HCT116 (cell line): Measurements from ENCODE around the gene KCNMB2. TPM values are rescaled to one million over a fixed set of nuclear protein-coding genes. Genes with fewer than 3 reads are reported as not detected.

Source experiments
- ATAC-seq: fragments of 200-7000 bp; cut with Tn5 transposase; 2 replicates; pipeline ENCODE4 v1.9.1; 2020; ENCODE audit warnings: mild to moderate bottlenecking, moderate library complexity
- BruUV-seq: library from RNA; stranded (reverse); fragments of 400-500 nt; replicated peaks from 2 replicates; lab custom pipeline; 2021; lab: Mats Ljungman, UMichigan
- CTCF ChIA-PET: fragments of 300-600 bp; sonication (Branson Sonifier 250); formaldehyde crosslinking; loops from one replicate; lab custom pipeline; 2021; ENCODE audit warnings: antibody characterized with exemption; lab: Charles Lee
- POLR2A ChIA-PET: fragments of 300-600, 350-600 bp; sonication (Branson Sonifier 250); formaldehyde crosslinking; loops from one replicate; lab custom pipeline; 2021; ENCODE audit warnings: antibody characterized with exemption; lab: Charles Lee
- RAD21 ChIA-PET, 2 experiments: fragments of 300-600 bp; sonication (Branson Sonifier 250); formaldehyde crosslinking; loops; one replicate each; lab custom pipeline; 2023; ENCODE audit warnings: low total read pairs in 2 of 2; ENCODE audit not compliant: uncharacterized antibody in 2 of 2, unreplicated experiment in 2 of 2, low non-redundant PET in 1 of 2; lab: Charles Lee
- DNase-seq: peaks from one replicate; pipeline ENCODE4 v3.0.0-alpha.2; 2010; ENCODE audit warnings: low read depth, low spot score
- H2AFZ ChIP-seq: fragments of 200-600 bp; shearing (Covaris generic), sonication (generic); 2 replicates; pipeline ENCODE4 v1.6.1; 2017; ENCODE audit warnings: low read depth, mixed run types, mixed read lengths, antibody characterized with exemption, low read length; ENCODE audit not compliant: poor library complexity, severe bottlenecking
- H3K27ac ChIP-seq: 2 replicates; pipeline ENCODE4 v1.5.1; 2012; ENCODE audit warnings: low read depth, low read length
- H3K27me3 ChIP-seq: fragments of 200-600 bp; sonication (generic); 2 replicates; pipeline ENCODE4 v1.6.1; 2016; ENCODE audit warnings: mixed run types, low read length, mixed read lengths; ENCODE audit not compliant: insufficient read depth
- H3K36me3 ChIP-seq, 2 experiments: fragments of 200-500 bp in 1 of 2; fragments of 200-600 bp in 1 of 2; sonication (Bioruptor generic) in 1 of 2; sonication (generic) in 1 of 2; 2 replicates each; pipeline versions ENCODE4 v1.5.1 to v1.6.1; 2014 to 2016; ENCODE audit warnings: low read length in 2 of 2, inconsistent platforms in 1 of 2, mixed read lengths in 1 of 2, mixed run types in 1 of 2; ENCODE audit not compliant: insufficient read depth in 2 of 2, control insufficient read depth in 1 of 2
- H3K4me1 ChIP-seq, 2 experiments: fragments of 200-600 bp in 1 of 2; sonication (generic) in 1 of 2; 2 replicates each; pipeline versions ENCODE4 v1.5.1 to v1.6.1; 2012 to 2017; ENCODE audit warnings: low read length in 2 of 2, inconsistent platforms in 1 of 2, mild to moderate bottlenecking in 1 of 2, mixed read lengths in 1 of 2, mixed run types in 1 of 2, moderate library complexity in 1 of 2; ENCODE audit not compliant: insufficient read depth in 2 of 2, control insufficient read depth in 1 of 2
- H3K4me2 ChIP-seq: fragments of 200-600 bp; sonication (generic); 2 replicates; pipeline ENCODE4 v1.6.1; 2017; ENCODE audit warnings: mixed run types, low read length, mixed read lengths
- H3K4me3 ChIP-seq, 2 experiments: fragments of 200-600 bp in 1 of 2; sonication (generic) in 1 of 2; replicated peaks in 1 of 2; 2 replicates each; pipeline ENCODE4 v1.5.1; 2011 to 2016; ENCODE audit warnings: low read length in 2 of 2, control low read depth in 1 of 2, low read depth in 1 of 2, mild to moderate bottlenecking in 1 of 2, mixed read lengths in 1 of 2, mixed run types in 1 of 2
- H3K79me2 ChIP-seq: fragments of 200-600 bp; sonication (generic); 2 replicates; pipeline ENCODE4 v1.6.1; 2017; ENCODE audit warnings: mild to moderate bottlenecking, mixed run types, low read length, moderate library complexity, mixed read lengths; ENCODE audit not compliant: insufficient read depth
- H3K9ac ChIP-seq: fragments of 200-600 bp; sonication (generic); 2 replicates; pipeline ENCODE4 v1.6.1; 2016; ENCODE audit warnings: low read length, mixed read lengths
- H3K9me2 ChIP-seq: fragments of 200-600 bp; sonication (generic), shearing (Covaris generic); 2 replicates; pipeline ENCODE4 v1.6.1; 2017; ENCODE audit warnings: mixed run types, mild to moderate bottlenecking, moderate library complexity; ENCODE audit not compliant: insufficient read depth
- H3K9me3 ChIP-seq, 2 experiments: fragments of 200-500 bp in 1 of 2; fragments of 200-600 bp in 1 of 2; sonication (Bioruptor generic) in 1 of 2; sonication (generic) in 1 of 2; 2 replicates each; pipeline ENCODE4 v1.6.1; 2014 to 2017; ENCODE audit warnings: low read length in 2 of 2, mixed read lengths in 2 of 2, inconsistent platforms in 1 of 2, low read depth in 1 of 2, mild to moderate bottlenecking in 1 of 2, mixed run types in 1 of 2, moderate library complexity in 1 of 2; ENCODE audit not compliant: control insufficient read depth in 1 of 2, insufficient read depth in 1 of 2
- H4K20me1 ChIP-seq: fragments of 200-600 bp; sonication (generic), shearing (Covaris generic); 2 replicates; pipeline ENCODE4 v1.6.1; 2017; ENCODE audit warnings: mixed run types, mild to moderate bottlenecking, moderate library complexity; ENCODE audit not compliant: insufficient read depth
- CBX3 ChIP-seq: IDR thresholded peaks from 2 replicates; pipeline ENCODE4 v1.6.1; 2012; ENCODE audit warnings: low read depth
- CEBPB ChIP-seq: IDR thresholded peaks from 2 replicates; pipeline ENCODE4 v1.6.1; 2012; ENCODE audit warnings: low read depth
- ELF1 ChIP-seq: IDR thresholded peaks from 2 replicates; pipeline ENCODE4 v1.6.1; 2012; ENCODE audit warnings: low read depth, borderline replicate concordance
- EZH2 ChIP-seq: fragments of 200-600 bp; sonication (generic); IDR thresholded peaks from 2 replicates; pipeline ENCODE4 v1.6.1; 2017; ENCODE audit warnings: antibody characterized with exemption, mixed run types
- EZH2phosphoT487 ChIP-seq: fragments of 200-600 bp; IDR thresholded peaks from 2 replicates; pipeline ENCODE4 v1.6.1; 2018; ENCODE audit warnings: antibody characterized with exemption, borderline replicate concordance
- FOSL1 ChIP-seq: IDR thresholded peaks from 2 replicates; pipeline ENCODE4 v1.6.1; 2012; ENCODE audit warnings: low read depth
- JUND ChIP-seq: IDR thresholded peaks from 2 replicates; pipeline ENCODE4 v1.6.1; 2012
- POLR2AphosphoS5 ChIP-seq: IDR thresholded peaks from 2 replicates; pipeline ENCODE4 v1.6.1; 2011; ENCODE audit warnings: mild to moderate bottlenecking, low read depth, low read length, moderate library complexity
- RAD21 ChIP-seq: IDR thresholded peaks from 2 replicates; pipeline ENCODE4 v1.6.1; 2012; ENCODE audit warnings: low read depth, mild to moderate bottlenecking
- SIN3A ChIP-seq: IDR thresholded peaks from 2 replicates; pipeline ENCODE4 v1.6.1; 2012; ENCODE audit warnings: low read depth
- SRF ChIP-seq: IDR thresholded peaks from 2 replicates; pipeline ENCODE4 v1.6.1; 2012; ENCODE audit warnings: low read depth
- ZFX ChIP-seq: fragments of 450-650 bp; IDR thresholded peaks from 2 replicates; pipeline ENCODE4 v1.6.1; 2017
- ZNF274 ChIP-seq: fragments of 200-500 bp; sonication (Bioruptor generic); IDR thresholded peaks from 2 replicates; pipeline ENCODE4 v1.6.1; 2014; ENCODE audit warnings: mild to moderate bottlenecking, low read depth, low read length, inconsistent platforms
- intact Hi-C: fragments of 100-400 bp; cut with micrococcal nuclease; formaldehyde crosslinking; loops from 2 replicates; pipeline ENCODE4 v1.10.0; 2022
- total RNA-seq: library from RNA; stranded (reverse); gene quantifications from one replicate; pipeline ENCODE4 v1.2.1, GENCODE V29; 2021; ENCODE audit not compliant: unreplicated experiment
- TF ChIP-seq, protein P1 (sequence below), 3 experiments: fragments of 200-600 bp in 1 of 3; sonication (generic) in 1 of 3; IDR thresholded peaks in 2 of 3; conservative IDR thresholded peaks in 1 of 3; 2 replicates each; pipeline ENCODE4 v1.5.1; 2012 to 2017; ENCODE audit warnings: low read depth in 2 of 3, low read length in 2 of 3, antibody characterized with exemption in 1 of 3, borderline replicate concordance in 1 of 3, control low read depth in 1 of 3, mild to moderate bottlenecking in 1 of 3, mixed read lengths in 1 of 3, mixed run types in 1 of 3, moderate library complexity in 1 of 3; ENCODE audit not compliant: insufficient read depth in 1 of 3
- TF ChIP-seq, protein P2 (sequence below): IDR thresholded peaks from 2 replicates; pipeline ENCODE4 v1.6.1; 2012; ENCODE audit warnings: low read depth

Gene KCNMB2
- total RNA-seq, 1 experiment from 2014 or later: not detected

DNA sequence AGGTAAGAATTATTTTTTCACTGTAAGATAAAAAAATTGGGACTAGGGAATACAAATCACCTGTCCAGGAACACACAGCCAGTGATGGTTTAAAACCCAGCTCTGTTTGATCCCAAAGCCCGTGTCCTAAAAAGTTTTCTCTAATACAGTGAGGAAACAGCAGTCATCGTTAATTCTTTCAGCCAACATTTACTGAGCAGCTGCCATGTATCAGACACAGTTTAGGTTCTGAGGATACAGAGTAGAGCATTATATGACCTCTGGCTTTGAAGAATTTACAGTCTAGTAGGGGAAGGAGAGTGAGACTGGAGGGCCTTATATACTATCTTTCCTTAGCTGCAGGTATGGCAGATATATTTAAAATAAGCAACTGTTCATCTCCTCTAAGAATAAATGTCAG, 82.7 kb downstream of the KCNMB2 start:
- Histone ChIP-seq H3K9me3 (no peaks in the 10 kb centered on the region), H2AFZ (no peak overlapping the region), H3K9me2 (no peaks in the 10 kb centered on the region), H3K4me3 (no peak overlapping the region), H3K36me3 (no peaks in the 10 kb centered on the region), H3K9ac (no peak overlapping the region), H4K20me1 (no peaks in the 10 kb centered on the region), H3K27me3 (no peaks in the 10 kb centered on the region), H3K27ac (no peak overlapping the region), H3K79me2 (no peaks in the 10 kb centered on the region), H3K4me1 (peaks cover 0 to 4% of the 10 kb centered on the region in 2 experiments; a peak in 1 of 4 replicates), H3K4me2 (no peak overlapping the region)
- TF ChIP-seq JUND (no peak), SRF (no peak), EZH2 (no peak), ZFX (no peak), POLR2AphosphoS5 (no peak), SIN3A (no peak), CBX3 (no peak), CEBPB (no peak), FOSL1 (no peak), ELF1 (no peak), ZNF274 (no peak), RAD21 (no peak), EZH2phosphoT487 (no peak)
- TF ChIP-seq, protein P1, sequence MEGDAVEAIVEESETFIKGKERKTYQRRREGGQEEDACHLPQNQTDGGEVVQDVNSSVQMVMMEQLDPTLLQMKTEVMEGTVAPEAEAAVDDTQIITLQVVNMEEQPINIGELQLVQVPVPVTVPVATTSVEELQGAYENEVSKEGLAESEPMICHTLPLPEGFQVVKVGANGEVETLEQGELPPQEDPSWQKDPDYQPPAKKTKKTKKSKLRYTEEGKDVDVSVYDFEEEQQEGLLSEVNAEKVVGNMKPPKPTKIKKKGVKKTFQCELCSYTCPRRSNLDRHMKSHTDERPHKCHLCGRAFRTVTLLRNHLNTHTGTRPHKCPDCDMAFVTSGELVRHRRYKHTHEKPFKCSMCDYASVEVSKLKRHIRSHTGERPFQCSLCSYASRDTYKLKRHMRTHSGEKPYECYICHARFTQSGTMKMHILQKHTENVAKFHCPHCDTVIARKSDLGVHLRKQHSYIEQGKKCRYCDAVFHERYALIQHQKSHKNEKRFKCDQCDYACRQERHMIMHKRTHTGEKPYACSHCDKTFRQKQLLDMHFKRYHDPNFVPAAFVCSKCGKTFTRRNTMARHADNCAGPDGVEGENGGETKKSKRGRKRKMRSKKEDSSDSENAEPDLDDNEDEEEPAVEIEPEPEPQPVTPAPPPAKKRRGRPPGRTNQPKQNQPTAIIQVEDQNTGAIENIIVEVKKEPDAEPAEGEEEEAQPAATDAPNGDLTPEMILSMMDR (IDR thresholded peaks at IDR 0.05 in 2 of 3, conservative IDR thresholded peaks at IDR 0.05 in 1 of 3; ENCODE audit: borderline replicate concordance in 1 of 3, insufficient read depth in 1 of 3, low read depth in 2 of 3, low read length in 2 of 3): no peak
- TF ChIP-seq, protein P2, sequence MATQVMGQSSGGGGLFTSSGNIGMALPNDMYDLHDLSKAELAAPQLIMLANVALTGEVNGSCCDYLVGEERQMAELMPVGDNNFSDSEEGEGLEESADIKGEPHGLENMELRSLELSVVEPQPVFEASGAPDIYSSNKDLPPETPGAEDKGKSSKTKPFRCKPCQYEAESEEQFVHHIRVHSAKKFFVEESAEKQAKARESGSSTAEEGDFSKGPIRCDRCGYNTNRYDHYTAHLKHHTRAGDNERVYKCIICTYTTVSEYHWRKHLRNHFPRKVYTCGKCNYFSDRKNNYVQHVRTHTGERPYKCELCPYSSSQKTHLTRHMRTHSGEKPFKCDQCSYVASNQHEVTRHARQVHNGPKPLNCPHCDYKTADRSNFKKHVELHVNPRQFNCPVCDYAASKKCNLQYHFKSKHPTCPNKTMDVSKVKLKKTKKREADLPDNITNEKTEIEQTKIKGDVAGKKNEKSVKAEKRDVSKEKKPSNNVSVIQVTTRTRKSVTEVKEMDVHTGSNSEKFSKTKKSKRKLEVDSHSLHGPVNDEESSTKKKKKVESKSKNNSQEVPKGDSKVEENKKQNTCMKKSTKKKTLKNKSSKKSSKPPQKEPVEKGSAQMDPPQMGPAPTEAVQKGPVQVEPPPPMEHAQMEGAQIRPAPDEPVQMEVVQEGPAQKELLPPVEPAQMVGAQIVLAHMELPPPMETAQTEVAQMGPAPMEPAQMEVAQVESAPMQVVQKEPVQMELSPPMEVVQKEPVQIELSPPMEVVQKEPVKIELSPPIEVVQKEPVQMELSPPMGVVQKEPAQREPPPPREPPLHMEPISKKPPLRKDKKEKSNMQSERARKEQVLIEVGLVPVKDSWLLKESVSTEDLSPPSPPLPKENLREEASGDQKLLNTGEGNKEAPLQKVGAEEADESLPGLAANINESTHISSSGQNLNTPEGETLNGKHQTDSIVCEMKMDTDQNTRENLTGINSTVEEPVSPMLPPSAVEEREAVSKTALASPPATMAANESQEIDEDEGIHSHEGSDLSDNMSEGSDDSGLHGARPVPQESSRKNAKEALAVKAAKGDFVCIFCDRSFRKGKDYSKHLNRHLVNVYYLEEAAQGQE: no peak
- POLR2A ChIA-PET: no interaction called here
- intact Hi-C loops: no loop called here
- RAD21 ChIA-PET: no interaction called here
- BruUV-seq: no TSS peak
- CTCF ChIA-PET: no interaction called here
- ATAC-seq: no peak
- no peak for DNase-seq
